Kidney (tissue), 14 donors: ENCODE results near the gene PEX14. TPM values are rescaled to one million over a fixed set of nuclear protein-coding genes. Genes with fewer than 3 reads are reported as not detected.

Source experiments
- DNase-seq, 5 donors: peaks; one replicate each; pipeline ENCODE4 v3.0.0-alpha.2; 2013 to 2020
- FAIRE-seq: peaks from 2 replicates; lab custom pipeline; 2012; peaks lifted over from hg19 to GRCh38; lab: Jason Lieb, UNC
- H3K27ac ChIP-seq, 2 donors: one replicate each; pipeline ENCODE4 v1.7.0; 2013; ENCODE audit warnings: low read depth in 2 of 2, low read length in 2 of 2, inconsistent platforms in 1 of 2
- H3K27me3 ChIP-seq: one replicate; pipeline ENCODE4 v1.7.1; 2013; ENCODE audit warnings: low read length, inconsistent platforms; ENCODE audit not compliant: control insufficient read depth, insufficient read depth
- H3K36me3 ChIP-seq, 3 donors: one replicate each; pipeline versions ENCODE4 v1.7.0 to v1.7.1; 2013; ENCODE audit warnings: low read length in 3 of 3, control low read depth in 1 of 3, inconsistent platforms in 1 of 3; ENCODE audit not compliant: insufficient read depth in 3 of 3, control insufficient read depth in 2 of 3
- H3K4me1 ChIP-seq, 3 donors: one replicate each; pipeline versions ENCODE4 v1.7.0 to v1.7.1; 2013; ENCODE audit warnings: low read length in 3 of 3, inconsistent platforms in 1 of 3, low read depth in 1 of 3; ENCODE audit not compliant: control insufficient read depth in 2 of 3, insufficient read depth in 2 of 3
- H3K4me3 ChIP-seq, 3 donors: one replicate each; pipeline versions ENCODE4 v1.7.0 to v1.8.1; 2013; ENCODE audit warnings: low read length in 3 of 3, control low read depth in 1 of 3, inconsistent platforms in 1 of 3
- H3K9ac ChIP-seq, 3 donors: one replicate each; pipeline versions ENCODE4 v1.7.0 to v1.7.1; 2013; ENCODE audit warnings: low read length in 3 of 3, control low read depth in 1 of 3, inconsistent platforms in 1 of 3
- H3K9me3 ChIP-seq, 3 donors: one replicate each; pipeline versions ENCODE4 v1.7.0 to v1.7.1; 2013; ENCODE audit warnings: low read length in 3 of 3, control low read depth in 1 of 3, inconsistent platforms in 1 of 3; ENCODE audit not compliant: control insufficient read depth in 2 of 3, insufficient read depth in 1 of 3
- intact Hi-C: fragments of 100-400 bp; cut with DNase I; formaldehyde crosslinking; loops from one replicate; pipeline ENCODE4 v1.11.1; 2022
- polyA plus RNA-seq: library from polyadenylated mRNA; stranded (reverse); fragments of 350-450 nt; fragmentation: Illumina TruSeq; extraction: RNeasy Lipid Tissue Mini Kit (QIAGEN cat#74804); gene quantifications from one replicate; pipeline ENCODE4 v1.2.3, GENCODE V29; 2014; ENCODE audit warnings: low read depth, low replicate concordance; ENCODE audit not compliant: insufficient read depth
- total RNA-seq: library from RNA; stranded (reverse); fragmentation: NEBNext Ultra II Directional; extraction: Animal tissue kit (Norgen Biotek cat#: 25700); gene quantifications from one replicate; pipeline ENCODE4 v1.2.1, GENCODE V29; 2021
- TF ChIP-seq, protein P1 (sequence below): IDR thresholded peaks from 3 replicates; pipeline ENCODE4 v1.5.1; 2012; ENCODE audit warnings: mild to moderate bottlenecking, moderate library complexity, borderline replicate concordance; ENCODE audit not compliant: insufficient read depth; ENCODE audit errors: extremely low read depth
- donor health status: control.
- donor health status: control.
- donor health status: control.
- donor health status: control.
- donor health status: control.
- donor health status: DM: yes; HTN: yes; CAD: no.
- donor health status: Normal renal cell carcinoma (clear cell type).

PEX14 gene
- total and polyA plus RNA-seq, 2 donors from 2014 or later: 22.8 to 25.8 TPM

GRCh38 chr1:10615932-10616671 lies 141.4 kb downstream of the PEX14 start:
- Histone ChIP-seq H3K27me3 (no peaks in the 10 kb centered on the region), H3K4me3 (no peak overlapping the region), H3K9me3 (no peaks in the 10 kb centered on the region), H3K36me3 (peaks cover 0 to 4% (median 0%) of the 10 kb centered on the region in 3 donors), H3K4me1 (no peaks in the 10 kb centered on the region), H3K27ac (no peak overlapping the region), H3K9ac (no peak overlapping the region)
- TF ChIP-seq, protein P1, sequence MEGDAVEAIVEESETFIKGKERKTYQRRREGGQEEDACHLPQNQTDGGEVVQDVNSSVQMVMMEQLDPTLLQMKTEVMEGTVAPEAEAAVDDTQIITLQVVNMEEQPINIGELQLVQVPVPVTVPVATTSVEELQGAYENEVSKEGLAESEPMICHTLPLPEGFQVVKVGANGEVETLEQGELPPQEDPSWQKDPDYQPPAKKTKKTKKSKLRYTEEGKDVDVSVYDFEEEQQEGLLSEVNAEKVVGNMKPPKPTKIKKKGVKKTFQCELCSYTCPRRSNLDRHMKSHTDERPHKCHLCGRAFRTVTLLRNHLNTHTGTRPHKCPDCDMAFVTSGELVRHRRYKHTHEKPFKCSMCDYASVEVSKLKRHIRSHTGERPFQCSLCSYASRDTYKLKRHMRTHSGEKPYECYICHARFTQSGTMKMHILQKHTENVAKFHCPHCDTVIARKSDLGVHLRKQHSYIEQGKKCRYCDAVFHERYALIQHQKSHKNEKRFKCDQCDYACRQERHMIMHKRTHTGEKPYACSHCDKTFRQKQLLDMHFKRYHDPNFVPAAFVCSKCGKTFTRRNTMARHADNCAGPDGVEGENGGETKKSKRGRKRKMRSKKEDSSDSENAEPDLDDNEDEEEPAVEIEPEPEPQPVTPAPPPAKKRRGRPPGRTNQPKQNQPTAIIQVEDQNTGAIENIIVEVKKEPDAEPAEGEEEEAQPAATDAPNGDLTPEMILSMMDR: no peak
- DNase-seq (peak in 1 of 5 donors; percentile 65), FAIRE-seq (no peak)
- intact Hi-C loops: no loop called here

DNA sequence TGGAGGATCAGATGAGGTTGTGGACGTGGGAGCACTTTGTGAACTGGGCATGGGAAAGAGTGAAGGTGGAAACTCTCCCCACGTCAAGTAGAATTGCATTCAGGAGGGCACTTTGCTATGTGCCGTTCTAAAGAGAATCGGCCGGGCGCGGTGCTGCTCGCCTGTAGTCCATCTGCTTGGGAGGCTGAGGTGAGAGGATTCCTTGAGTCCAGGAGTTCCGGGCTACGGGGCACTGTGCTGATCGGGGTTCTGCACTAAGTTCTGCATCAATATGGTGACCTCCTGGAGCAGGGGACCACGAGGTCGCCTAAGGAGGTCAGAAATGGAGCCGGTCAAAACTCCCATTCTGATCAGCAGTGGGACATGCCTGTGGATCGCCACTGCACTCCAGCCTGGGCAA lies 141.9 kb downstream of the PEX14 start:
- H3K27me3 ChIP-seq: no peaks in the 10 kb centered on the region
- intact Hi-C loops: no loop called here
- no peak overlapping the region for H3K4me3 ChIP-seq
- no peak for DNase-seq
- H3K4me1 ChIP-seq: no peaks in the 10 kb centered on the region
- H3K9ac ChIP-seq: no peak overlapping the region
- H3K27ac ChIP-seq: no peak overlapping the region
- peaks cover 0 to 4% (median 0%) of the 10 kb centered on the region in 3 donors for H3K36me3 ChIP-seq
- no peak for FAIRE-seq
- H3K9me3 ChIP-seq: no peaks in the 10 kb centered on the region
- TF ChIP-seq, protein P1: no peak

DNA sequence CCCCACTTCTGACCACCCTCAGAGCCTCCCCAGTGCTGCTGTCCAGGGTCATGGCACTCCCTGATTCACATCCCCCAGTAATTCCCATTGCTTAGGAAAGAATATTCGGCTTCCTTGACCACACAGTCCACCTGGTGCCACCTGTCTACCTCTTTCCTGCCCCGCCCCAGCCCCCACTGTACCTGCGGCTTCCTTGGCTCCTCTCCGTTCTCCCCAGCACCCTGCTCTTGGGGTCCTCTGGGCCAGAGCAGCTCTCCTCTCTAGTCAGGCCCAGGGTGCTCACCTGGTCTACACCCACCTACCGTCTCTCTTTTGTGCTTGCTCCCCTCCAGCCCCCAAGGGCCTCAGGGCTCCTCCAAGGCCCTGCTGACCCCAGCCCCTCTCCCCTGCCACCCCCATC lies 142.6 kb downstream of the PEX14 start:
- Histone ChIP-seq H3K27ac (no peak overlapping the region), H3K9ac (no peak overlapping the region), H3K9me3 (no peaks in the 10 kb centered on the region), H3K4me1 (no peaks in the 10 kb centered on the region), H3K4me3 (no peak overlapping the region), H3K27me3 (no peaks in the 10 kb centered on the region), H3K36me3 (peaks cover 0 to 4% (median 0%) of the 10 kb centered on the region in 3 donors)
- intact Hi-C loops: no loop called here
- TF ChIP-seq, protein P1: no peak
- no peak for FAIRE-seq
- no peak for DNase-seq
